Epithelial cell of alveolus of lung (primary cell): ENCODE measurements around the gene COPRS. TPM values are rescaled to one million over a fixed set of nuclear protein-coding genes. Genes with fewer than 3 reads are reported as not detected.

Source experiments
- total RNA-seq: library from RNA; depleted of rRNA; stranded (reverse); fragments of >200 nt; gene quantifications from 2 replicates; pipeline ENCODE4 v1.2.1, GENCODE V29; 2015

Gene COPRS, protein sequence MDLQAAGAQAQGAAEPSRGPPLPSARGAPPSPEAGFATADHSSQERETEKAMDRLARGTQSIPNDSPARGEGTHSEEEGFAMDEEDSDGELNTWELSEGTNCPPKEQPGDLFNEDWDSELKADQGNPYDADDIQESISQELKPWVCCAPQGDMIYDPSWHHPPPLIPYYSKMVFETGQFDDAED
- 28.2 and 64.6 TPM in 2 replicates for total RNA-seq

DNA sequence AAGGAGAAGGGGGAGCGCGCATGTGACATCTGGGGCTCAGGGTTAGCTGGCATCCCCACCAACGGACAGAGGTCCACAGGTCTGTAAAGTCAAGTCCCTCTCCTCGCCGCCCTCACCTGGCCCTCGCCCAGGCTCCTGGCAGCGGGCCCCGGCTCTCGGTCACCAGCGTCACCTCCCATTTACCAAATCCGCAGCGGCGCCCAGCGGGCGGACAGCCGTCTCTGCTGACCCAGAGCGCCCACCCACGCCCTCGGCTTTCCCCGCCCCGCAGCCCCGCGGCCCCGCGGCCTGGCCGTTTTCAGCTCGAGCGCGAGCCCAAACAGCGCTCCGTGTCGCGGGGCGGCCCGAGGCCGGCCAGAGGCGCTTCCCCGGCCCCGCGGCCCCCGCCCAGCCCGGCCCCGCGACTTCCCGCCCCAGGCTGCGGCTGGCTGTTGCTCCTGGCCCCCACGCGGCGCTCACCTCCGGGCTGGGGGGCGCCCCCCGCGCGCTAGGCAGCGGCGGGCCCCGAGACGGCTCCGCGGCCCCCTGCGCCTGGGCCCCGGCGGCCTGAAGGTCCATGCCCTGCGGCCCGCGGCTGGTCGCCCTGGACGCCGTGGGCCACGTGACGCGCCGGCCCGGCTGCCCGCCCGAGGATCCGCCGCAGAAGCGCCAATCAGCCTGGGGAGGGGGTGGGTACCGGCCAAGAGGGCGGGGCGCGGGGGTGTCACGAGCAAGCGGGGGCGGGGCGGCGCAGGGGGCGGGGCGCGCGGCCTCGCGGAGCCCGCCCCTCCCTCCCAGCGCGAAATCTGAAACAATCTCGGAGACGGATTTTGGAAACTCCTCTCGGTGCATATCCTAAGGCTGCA lies at the start of gene COPRS:
COPRS (minus strand) TSS at position 603 of the 845 bp plus-strand sequence; CDS start at position 558, 45 bp downstream.

Other genes starting within 250 kb of the COPRS start
- 24.1 and 25.3 TPM in 2 replicates for gene UTP6, start 42.5 kb upstream of the COPRS start, total RNA-seq
- 15.0 and 15.3 TPM in 2 replicates for gene SUZ12, start 77.8 kb upstream of the COPRS start, total RNA-seq
- gene LRRC37B, start 148.1 kb upstream of the COPRS start, total RNA-seq, result 3.4 and 8.9 TPM in 2 replicates